Mucosa of rectum (tissue), 2 donors: ENCODE results near the gene PPY.
"Not testable (repeated sequence)": the region's sequence is repeated elsewhere in the genome, so short reads cannot be mapped to it uniquely, and the experiment has no call there.

Experiments
- H3K27ac ChIP-seq, 2 donors: one replicate each; pipeline ENCODE4 v1.7.0; 2013; ENCODE audit warnings: inconsistent platforms in 2 of 2, low read depth in 2 of 2, low read length in 2 of 2
- H3K27me3 ChIP-seq, 2 donors: one replicate each; pipeline ENCODE4 v1.7.0; 2013; ENCODE audit warnings: low read length in 2 of 2; ENCODE audit not compliant: control insufficient read depth in 2 of 2, insufficient read depth in 2 of 2
- H3K36me3 ChIP-seq, 2 donors: one replicate each; pipeline ENCODE4 v1.7.0; 2013; ENCODE audit warnings: low read length in 2 of 2; ENCODE audit not compliant: control insufficient read depth in 2 of 2, insufficient read depth in 2 of 2
- H3K4me1 ChIP-seq, 2 donors: one replicate each; pipeline ENCODE4 v1.7.0; 2013; ENCODE audit warnings: low read length in 2 of 2, mild to moderate bottlenecking in 1 of 2; ENCODE audit not compliant: control insufficient read depth in 2 of 2, insufficient read depth in 2 of 2
- H3K4me3 ChIP-seq, 2 donors: one replicate each; pipeline ENCODE4 v1.7.0; 2013; ENCODE audit warnings: low read length in 2 of 2
- H3K9ac ChIP-seq, 2 donors: one replicate each; pipeline ENCODE4 v1.7.0; 2013; ENCODE audit warnings: low read length in 2 of 2, low read depth in 1 of 2, mild to moderate bottlenecking in 1 of 2
- H3K9me3 ChIP-seq, 2 donors: one replicate each; pipeline ENCODE4 v1.7.0; 2013; ENCODE audit warnings: low read length in 2 of 2; ENCODE audit not compliant: control insufficient read depth in 2 of 2
- donor health status: healthy.
- donor health status: Normal muscosa, but diverticular disease.

The PPY gene

DNA sequence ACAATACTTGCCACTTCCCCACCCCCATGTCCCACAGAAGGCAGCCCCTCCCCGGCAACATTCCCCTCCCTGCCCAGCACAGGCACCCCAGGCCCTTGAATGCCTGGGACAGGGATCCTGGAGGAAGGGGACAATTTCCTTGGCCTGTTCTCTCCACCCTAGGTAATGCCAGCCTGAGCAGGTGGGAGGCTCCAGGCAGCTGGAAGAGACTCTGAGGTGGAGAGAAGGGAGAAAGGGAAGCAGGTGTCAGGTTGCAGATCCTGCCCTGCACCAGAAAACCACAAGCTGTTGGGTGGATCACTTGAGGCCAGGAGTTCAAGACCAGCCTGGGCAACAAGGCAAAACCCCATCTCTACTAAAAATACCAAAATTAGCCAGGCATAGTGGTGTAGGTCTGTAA, 43.8 kb downstream of the PPY start:
- Histone ChIP-seq H3K9ac (no peak overlapping the region), H3K4me1 (peaks cover 6 to 8% of the 10 kb centered on the region in 2 donors), H3K36me3 (no peaks in the 10 kb centered on the region), H3K27ac (no peak overlapping the region), H3K4me3 (no peak overlapping the region), H3K27me3 (peaks cover 7 to 11% of the 10 kb centered on the region in 2 donors), H3K9me3 (no peaks in the 10 kb centered on the region)

GRCh38 chr17:43897831-43898230, 44.4 kb downstream of the PPY start:
- H3K27ac ChIP-seq = no peak overlapping the region
- H3K27me3 ChIP-seq = peaks cover 7 to 11% of the 10 kb centered on the region in 2 donors
- no peak overlapping the region for H3K9ac ChIP-seq
- no peaks in the 10 kb centered on the region for H3K9me3 ChIP-seq
- H3K36me3 ChIP-seq = no peaks in the 10 kb centered on the region
- H3K4me3 ChIP-seq = no peak overlapping the region
- peaks cover 6 to 8% of the 10 kb centered on the region in 2 donors for H3K4me1 ChIP-seq

- not testable (repeated sequence) for H3K4me1 ChIP-seq, H3K27ac ChIP-seq, H3K27me3 ChIP-seq, H3K9ac ChIP-seq, H3K36me3 ChIP-seq, H3K4me3 ChIP-seq, H3K9me3 ChIP-seq
Observed at GRCh38 chr17:43894494-43894893, 47.8 kb downstream of the PPY start.

DNA sequence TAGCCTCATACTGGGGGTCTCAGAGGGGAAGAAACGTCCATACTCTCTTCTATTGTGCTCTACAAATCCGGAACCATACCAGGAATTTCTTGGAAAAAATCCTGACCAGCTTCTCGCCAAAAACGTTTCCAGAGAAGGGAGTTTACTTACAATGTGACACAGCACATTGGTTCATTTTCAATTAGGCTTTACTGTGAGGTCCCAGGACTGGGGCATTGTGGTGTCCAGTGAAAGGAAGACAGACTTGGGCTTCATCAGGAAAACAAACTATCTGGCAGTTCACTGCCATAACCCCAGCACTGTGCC, 49.7 kb downstream of the PPY start:
- Histone ChIP-seq H3K4me3 (no peak overlapping the region), H3K27me3 (peaks cover 2 to 6% of the 10 kb centered on the region in 2 donors), H3K9ac (no peak overlapping the region), H3K36me3 (no peaks in the 10 kb centered on the region), H3K4me1 (no peaks in the 10 kb centered on the region), H3K27ac (no peak overlapping the region), H3K9me3 (no peaks in the 10 kb centered on the region)

- H3K4me3 ChIP-seq = no peak overlapping the region
- H3K9me3 ChIP-seq = no peaks in the 10 kb centered on the region
- H3K36me3 ChIP-seq = no peaks in the 10 kb centered on the region
- H3K9ac ChIP-seq = no peak overlapping the region
- H3K27me3 ChIP-seq = peaks cover 2 to 3% of the 10 kb centered on the region in 2 donors
- H3K27ac ChIP-seq = no peak overlapping the region
- H3K4me1 ChIP-seq = no peaks in the 10 kb centered on the region
Observed at GRCh38 chr17:43891851-43892646, 50.2 kb downstream of the PPY start.
